ENCODE data around the gene CDCA3.

CDCA3 gene

GRCh38 chr12:6819106-6820030, 31.7 kb downstream of the CDCA3 start:
- DNase-seq, result no peak

- no peak for DNase-seq
These were observed 32.4 kb downstream of the CDCA3 start for GRCh38 chr12:6818645-6819044.

GRCh38 chr12:6818222-6818621, 32.9 kb downstream of the CDCA3 start:
- DNase-seq, result no peak

- no peak for DNase-seq
These were observed 33.4 kb downstream of the CDCA3 start for GRCh38 chr12:6817662-6818157.

- no peak for DNase-seq
These were observed 34.0 kb downstream of the CDCA3 start for GRCh38 chr12:6817098-6817497.

GRCh38 chr12:6816598-6816997, 34.5 kb downstream of the CDCA3 start:
- DNase-seq, result no peak

GRCh38 chr12:6813363-6813762, 37.7 kb downstream of the CDCA3 start:
- DNase-seq, result no peak

GRCh38 chr12:6810758-6811157, 40.3 kb downstream of the CDCA3 start:
- no peak for DNase-seq

GRCh38 chr12:6809056-6809455, 42.0 kb downstream of the CDCA3 start:
- no peak for DNase-seq

GRCh38 chr12:6807170-6807569, 43.9 kb downstream of the CDCA3 start:
- DNase-seq, result no peak

- no peak for DNase-seq
These were observed 51.9 kb downstream of the CDCA3 start for GRCh38 chr12:6799147-6799546.

All from stimulated activated CD4-positive, alpha-beta T cell treated with anti-CD3 and anti-CD28 coated beads, Interleukin-15, amount 100 ng/mL, for 24 hours (primary cell).